Keratinocyte (primary cell): ENCODE data around the gene PRKAR2B. TPM values are rescaled to one million over a fixed set of nuclear protein-coding genes. Genes with fewer than 3 reads are reported as not detected.

Experiments used
- DNase-seq: peaks from one replicate; pipeline ENCODE4 v3.0.0-alpha.2; 2011; ENCODE audit warnings: low read depth, missing footprints, low spot score
- FAIRE-seq: peaks from 2 replicates; lab custom pipeline; 2011; peaks lifted over from hg19 to GRCh38; lab: Jason Lieb, UNC
- H2AFZ ChIP-seq: 2 replicates; pipeline ENCODE4 v1.6.0; 2012; ENCODE audit warnings: low read length, control low read depth, inconsistent platforms; ENCODE audit not compliant: control insufficient read depth
- H3K27ac ChIP-seq: 2 replicates; pipeline ENCODE4 v1.5.1; 2011; ENCODE audit warnings: low read length; ENCODE audit not compliant: control insufficient read depth, insufficient read depth
- H3K27me3 ChIP-seq: 3 replicates; pipeline ENCODE4 v1.6.0; 2011; ENCODE audit warnings: low read length; ENCODE audit not compliant: control insufficient read depth, insufficient read depth; ENCODE audit errors: extremely low read depth
- H3K36me3 ChIP-seq, 2 experiments: 2 replicates in 1 of 2; 3 replicates in 1 of 2; pipeline ENCODE4 v1.5.1; 2011; ENCODE audit warnings: low read length in 2 of 2, mild to moderate bottlenecking in 1 of 2; ENCODE audit not compliant: control insufficient read depth in 2 of 2, insufficient read depth in 2 of 2; ENCODE audit errors: extremely low read depth in 1 of 2
- H3K4me1 ChIP-seq: 3 replicates; pipeline ENCODE4 v1.5.1; 2011; ENCODE audit warnings: low read length; ENCODE audit not compliant: control insufficient read depth, insufficient read depth; ENCODE audit errors: extremely low read depth
- H3K4me2 ChIP-seq: 3 replicates; pipeline ENCODE4 v1.6.0; 2011; ENCODE audit warnings: low read depth, low read length; ENCODE audit not compliant: control insufficient read depth, insufficient read depth; ENCODE audit errors: extremely low read depth
- H3K4me3 ChIP-seq, 3 experiments: fragments of 200-600 bp in 1 of 3; sonication (generic) in 1 of 3; 2 replicates in 2 of 3; 3 replicates in 1 of 3; pipeline ENCODE4 v1.5.1; 2011 to 2016; ENCODE audit warnings: low read length in 3 of 3, mild to moderate bottlenecking in 3 of 3, control low read depth in 2 of 3, inconsistent platforms in 1 of 3, low read depth in 1 of 3, mixed read lengths in 1 of 3, mixed run types in 1 of 3, moderate library complexity in 1 of 3; ENCODE audit not compliant: control insufficient read depth in 2 of 3, insufficient read depth in 2 of 3; ENCODE audit errors: extremely low read depth in 1 of 3
- H3K79me2 ChIP-seq: 2 replicates; pipeline ENCODE4 v1.6.0; 2012; ENCODE audit warnings: low read length; ENCODE audit not compliant: control insufficient read depth, insufficient read depth
- H3K9ac ChIP-seq: 3 replicates; pipeline ENCODE4 v1.6.0; 2011; ENCODE audit warnings: low read length; ENCODE audit not compliant: control insufficient read depth, insufficient read depth; ENCODE audit errors: extremely low read depth
- H3K9me1 ChIP-seq: 3 replicates; pipeline ENCODE4 v1.6.0; 2011; ENCODE audit warnings: low read length; ENCODE audit not compliant: control insufficient read depth, insufficient read depth; ENCODE audit errors: extremely low read depth
- H3K9me3 ChIP-seq: 2 replicates; pipeline ENCODE4 v1.5.1; 2012; ENCODE audit warnings: low read depth, low read length; ENCODE audit not compliant: control insufficient read depth
- H4K20me1 ChIP-seq: 3 replicates; pipeline ENCODE4 v1.6.0; 2011; ENCODE audit warnings: low read length; ENCODE audit not compliant: control insufficient read depth, insufficient read depth; ENCODE audit errors: extremely low read depth
- EZH2 ChIP-seq: IDR thresholded peaks from one replicate; pipeline ENCODE4 v1.6.1; 2012; ENCODE audit warnings: inconsistent platforms, mild to moderate bottlenecking, low read length, moderate library complexity
- dilution Hi-C: fragments of 300-500 bp; cut with MboI; formaldehyde crosslinking; loops from one replicate; pipeline ENCODE4 v1.7.0; 2020; ENCODE audit warnings: low sequenced_read_pairs; ENCODE audit not compliant: extremely low pct_ligation_motif_present
- polyA plus RNA-seq, 5 experiments: library from polyadenylated mRNA; depleted of rRNA in 3 of 5; stranded (reverse) in 3 of 5; stranded (forward) in 1 of 5; unstranded in 1 of 5; fragments of >200 nt; gene quantifications; 1 replicate in 1 of 5; 2 replicates in 3 of 5; 3 replicates in 1 of 5; pipeline versions ENCODE4 v1.2.1 to v1.2.3, GENCODE V29; 2011 to 2012; ENCODE audit warnings: missing spikeins in 2 of 5, low read depth in 1 of 5, low replicate concordance in 1 of 5
- TF ChIP-seq, protein P1 (sequence below), 3 experiments: IDR thresholded peaks in 1 of 3; conservative IDR thresholded peaks in 1 of 3; optimal IDR thresholded peaks in 1 of 3; 2 replicates in 2 of 3; 3 replicates in 1 of 3; pipeline versions ENCODE3 to v1.5.1; 2011; ENCODE audit warnings: low read length in 3 of 3, mild to moderate bottlenecking in 3 of 3, moderate library complexity in 2 of 3, control low read depth in 1 of 3, inconsistent platforms in 1 of 3; ENCODE audit not compliant: insufficient read depth in 2 of 3; ENCODE audit errors: extremely low read depth in 1 of 3

Gene PRKAR2B
- polyA plus RNA-seq, 1 donor (not counting 4 experiments of a cell fraction or from before 2014, with no cell fraction given), result 0.01 TPM

DNA sequence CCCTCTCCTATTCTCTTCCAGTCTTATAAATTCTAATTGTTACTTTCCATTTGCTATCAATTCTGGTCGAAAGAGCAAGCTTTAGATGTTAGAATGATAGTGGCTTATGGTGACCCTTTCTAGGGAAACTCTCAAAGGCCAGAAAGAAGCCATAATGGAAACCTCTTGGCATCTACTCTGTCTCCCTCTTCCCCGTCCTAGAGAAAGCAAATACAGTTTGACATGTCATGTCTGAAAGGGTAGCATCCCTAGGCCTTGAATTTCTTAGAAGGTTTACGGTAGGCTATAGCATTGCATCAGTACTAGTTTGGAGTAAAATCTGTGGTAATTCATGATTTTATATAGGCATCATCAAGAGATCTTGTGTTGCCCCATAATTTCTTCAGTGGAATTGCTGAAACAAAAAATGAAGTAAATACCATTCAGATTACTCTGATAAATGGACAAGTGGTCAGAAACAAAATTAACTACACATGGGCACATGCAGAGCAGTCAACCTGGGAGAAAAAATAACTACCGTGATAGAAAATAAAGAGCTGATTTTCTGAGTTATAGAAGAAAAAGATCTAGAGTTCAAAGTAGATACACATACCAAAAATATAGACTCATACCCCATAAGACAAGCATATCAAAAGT is 4.4 kb downstream of the PRKAR2B start:
- Histone ChIP-seq H4K20me1 (no peaks in the 10 kb centered on the region), H3K4me2 (no peak overlapping the region), H3K4me1 (peaks cover 3% of the 10 kb centered on the region), H2AFZ (no peak overlapping the region), H3K27ac (no peak overlapping the region), H3K4me3 (no peak overlapping the region), H3K36me3 (no peaks in the 10 kb centered on the region), H3K79me2 (no peaks in the 10 kb centered on the region), H3K27me3 (peaks cover 27% of the 10 kb centered on the region), H3K9ac (no peak overlapping the region), H3K9me1 (no peaks in the 10 kb centered on the region), H3K9me3 (no peaks in the 10 kb centered on the region)
- FAIRE-seq, result no peak
- TF ChIP-seq EZH2, result no peak
- TF ChIP-seq, protein P1, sequence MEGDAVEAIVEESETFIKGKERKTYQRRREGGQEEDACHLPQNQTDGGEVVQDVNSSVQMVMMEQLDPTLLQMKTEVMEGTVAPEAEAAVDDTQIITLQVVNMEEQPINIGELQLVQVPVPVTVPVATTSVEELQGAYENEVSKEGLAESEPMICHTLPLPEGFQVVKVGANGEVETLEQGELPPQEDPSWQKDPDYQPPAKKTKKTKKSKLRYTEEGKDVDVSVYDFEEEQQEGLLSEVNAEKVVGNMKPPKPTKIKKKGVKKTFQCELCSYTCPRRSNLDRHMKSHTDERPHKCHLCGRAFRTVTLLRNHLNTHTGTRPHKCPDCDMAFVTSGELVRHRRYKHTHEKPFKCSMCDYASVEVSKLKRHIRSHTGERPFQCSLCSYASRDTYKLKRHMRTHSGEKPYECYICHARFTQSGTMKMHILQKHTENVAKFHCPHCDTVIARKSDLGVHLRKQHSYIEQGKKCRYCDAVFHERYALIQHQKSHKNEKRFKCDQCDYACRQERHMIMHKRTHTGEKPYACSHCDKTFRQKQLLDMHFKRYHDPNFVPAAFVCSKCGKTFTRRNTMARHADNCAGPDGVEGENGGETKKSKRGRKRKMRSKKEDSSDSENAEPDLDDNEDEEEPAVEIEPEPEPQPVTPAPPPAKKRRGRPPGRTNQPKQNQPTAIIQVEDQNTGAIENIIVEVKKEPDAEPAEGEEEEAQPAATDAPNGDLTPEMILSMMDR (optimal IDR thresholded peaks at IDR 0.05 in 1 of 3, IDR thresholded peaks at IDR 0.05 in 1 of 3, conservative IDR thresholded peaks at IDR 0.05 in 1 of 3; ENCODE audit: extremely low read depth in 1 of 3, insufficient read depth in 2 of 3, low read length in 3 of 3), result no peak
- DNase-seq, result no peak
- dilution Hi-C loops, result no loop called here

DNA sequence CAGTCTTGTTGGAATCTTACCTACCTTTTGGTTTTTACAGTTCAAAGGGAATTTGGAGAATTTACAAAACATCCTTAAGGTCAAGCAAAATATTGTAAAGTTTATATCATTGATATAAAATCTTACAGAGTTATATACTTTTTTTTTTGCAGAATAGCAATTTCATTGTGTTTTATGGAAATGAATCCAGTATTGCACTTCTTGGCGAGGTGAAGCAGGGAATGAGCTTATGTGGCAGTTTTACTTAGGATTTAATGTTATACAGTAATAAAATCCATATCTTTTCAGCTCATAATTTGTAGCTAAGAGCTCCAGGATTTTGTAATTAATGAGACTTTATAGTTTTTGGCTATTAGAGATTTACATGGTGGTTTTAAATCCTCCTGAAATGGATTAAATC is 5.0 kb downstream of the PRKAR2B start:
- no peak overlapping the region for H3K4me2 ChIP-seq
- FAIRE-seq, result no peak
- no peak for DNase-seq
- no peaks in the 10 kb centered on the region for H3K79me2 ChIP-seq
- no peak overlapping the region for H3K4me3 ChIP-seq
- TF ChIP-seq, protein P1 (optimal IDR thresholded peaks at IDR 0.05 in 1 of 3, IDR thresholded peaks at IDR 0.05 in 1 of 3, conservative IDR thresholded peaks at IDR 0.05 in 1 of 3; ENCODE audit: extremely low read depth in 1 of 3, insufficient read depth in 2 of 3, low read length in 3 of 3), result no peak
- no peak for TF ChIP-seq EZH2
- no peak overlapping the region for H2AFZ ChIP-seq
- H3K27ac ChIP-seq, result no peak overlapping the region
- H3K9me1 ChIP-seq, result no peaks in the 10 kb centered on the region
- H4K20me1 ChIP-seq, result no peaks in the 10 kb centered on the region
- no peaks in the 10 kb centered on the region for H3K36me3 ChIP-seq
- dilution Hi-C loops, result no loop called here
- H3K27me3 ChIP-seq, result peaks cover 21% of the 10 kb centered on the region
- no peak overlapping the region for H3K9ac ChIP-seq
- H3K9me3 ChIP-seq, result no peaks in the 10 kb centered on the region
- H3K4me1 ChIP-seq, result peaks cover 3% of the 10 kb centered on the region
